Fibroblast of mammary gland (primary cell): ENCODE measurements around the gene PODNL1.

Source experiments
- DNase-seq: peaks from one replicate; pipeline ENCODE4 v3.0.0-alpha.2; 2010; ENCODE audit warnings: low read depth
- H3K4me3 ChIP-seq: 2 replicates; pipeline ENCODE4 v1.5.1; 2011; ENCODE audit warnings: low read depth, mild to moderate bottlenecking, low read length, moderate library complexity; ENCODE audit not compliant: control insufficient read depth
- CTCF ChIP-seq: conservative IDR thresholded peaks from 2 replicates; pipeline ENCODE4 v1.5.1; 2011; ENCODE audit warnings: low read depth, low read length, inconsistent platforms; ENCODE audit not compliant: control insufficient read depth, insufficient read depth

Gene PODNL1

DNA sequence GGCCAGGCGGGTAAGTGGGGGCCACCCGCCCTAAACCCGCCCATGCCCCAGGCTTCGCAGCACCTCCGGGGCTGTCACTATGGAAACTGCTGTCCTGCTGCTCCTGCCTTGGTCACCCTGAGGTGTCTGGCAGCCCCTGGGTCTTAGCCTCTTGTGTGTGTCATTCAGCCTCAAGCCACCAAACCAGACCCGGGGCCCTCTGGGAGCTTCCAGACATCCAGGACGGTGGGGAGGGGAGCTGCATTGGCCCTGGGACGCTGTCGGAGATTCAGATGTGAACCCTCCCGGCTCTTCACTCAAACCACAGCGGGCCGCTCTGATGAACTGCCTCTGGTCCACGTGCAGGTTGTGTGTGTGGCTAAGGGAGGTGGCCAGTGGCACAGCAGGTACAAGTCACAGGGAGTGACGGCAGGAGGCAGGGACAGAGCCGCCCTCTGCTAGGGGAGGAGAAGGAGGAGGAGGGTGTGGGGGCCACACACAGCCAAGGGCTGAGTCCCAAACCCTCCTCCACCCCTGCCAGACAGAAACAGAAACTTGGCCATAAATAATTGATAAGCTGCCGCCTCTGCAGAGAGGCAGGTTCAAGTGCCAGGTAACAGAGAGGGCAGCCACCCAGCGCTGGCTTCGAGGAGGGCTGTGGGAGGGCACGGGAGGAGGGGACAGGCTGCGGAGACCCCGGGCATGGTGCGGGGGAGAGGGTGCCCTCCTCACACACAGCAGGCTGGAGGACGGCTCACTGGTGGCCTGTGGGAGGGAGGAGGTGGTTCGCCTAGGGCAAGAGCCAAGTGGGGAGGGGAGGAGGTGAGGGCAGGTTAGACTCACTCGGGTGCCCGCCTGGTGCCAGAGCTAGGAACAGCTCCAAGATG, 53.3 kb downstream of the PODNL1 start:
- no peak for DNase-seq
- no peak overlapping the region for H3K4me3 ChIP-seq
- no peak for TF ChIP-seq CTCF

DNA sequence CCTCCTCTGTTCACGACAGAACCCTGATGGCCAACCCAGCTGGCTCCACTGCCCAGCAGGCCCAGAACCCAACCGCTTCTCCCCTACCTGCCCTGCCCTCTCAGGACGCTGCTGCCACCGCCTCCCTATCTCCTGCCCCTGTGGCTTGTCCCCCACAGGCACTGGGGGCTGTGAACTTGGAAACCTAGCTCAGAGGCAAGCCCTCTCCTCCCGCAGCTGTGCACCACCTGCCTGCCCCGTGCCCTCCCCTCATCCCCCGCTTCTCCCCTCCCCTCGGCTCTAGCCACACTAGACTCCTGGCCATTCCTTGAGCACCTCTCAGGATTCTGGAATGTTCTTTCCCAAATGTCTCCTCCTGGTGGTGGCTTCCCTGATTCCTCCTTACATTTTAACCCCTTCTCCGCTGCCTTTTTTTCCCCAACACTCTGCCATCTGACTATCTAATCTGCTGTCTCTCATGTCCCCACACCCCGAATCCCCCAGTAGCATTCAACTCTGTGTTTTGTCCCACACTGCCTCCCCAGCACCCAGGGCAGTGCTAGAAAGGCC, 54.6 kb downstream of the PODNL1 start:
- peak; percentile 31 for TF ChIP-seq CTCF
- no peak overlapping the region for H3K4me3 ChIP-seq
- DNase-seq = no peak

- no peak for TF ChIP-seq CTCF
- no peak for DNase-seq
- H3K4me3 ChIP-seq = no peak overlapping the region
These were observed 55.4 kb downstream of the PODNL1 start for GRCh38 chr19:13882836-13883235.

GRCh38 chr19:13882419-13882795, 55.8 kb downstream of the PODNL1 start:
- DNase-seq = no peak
- no peak for TF ChIP-seq CTCF
- no peak overlapping the region for H3K4me3 ChIP-seq

DNA sequence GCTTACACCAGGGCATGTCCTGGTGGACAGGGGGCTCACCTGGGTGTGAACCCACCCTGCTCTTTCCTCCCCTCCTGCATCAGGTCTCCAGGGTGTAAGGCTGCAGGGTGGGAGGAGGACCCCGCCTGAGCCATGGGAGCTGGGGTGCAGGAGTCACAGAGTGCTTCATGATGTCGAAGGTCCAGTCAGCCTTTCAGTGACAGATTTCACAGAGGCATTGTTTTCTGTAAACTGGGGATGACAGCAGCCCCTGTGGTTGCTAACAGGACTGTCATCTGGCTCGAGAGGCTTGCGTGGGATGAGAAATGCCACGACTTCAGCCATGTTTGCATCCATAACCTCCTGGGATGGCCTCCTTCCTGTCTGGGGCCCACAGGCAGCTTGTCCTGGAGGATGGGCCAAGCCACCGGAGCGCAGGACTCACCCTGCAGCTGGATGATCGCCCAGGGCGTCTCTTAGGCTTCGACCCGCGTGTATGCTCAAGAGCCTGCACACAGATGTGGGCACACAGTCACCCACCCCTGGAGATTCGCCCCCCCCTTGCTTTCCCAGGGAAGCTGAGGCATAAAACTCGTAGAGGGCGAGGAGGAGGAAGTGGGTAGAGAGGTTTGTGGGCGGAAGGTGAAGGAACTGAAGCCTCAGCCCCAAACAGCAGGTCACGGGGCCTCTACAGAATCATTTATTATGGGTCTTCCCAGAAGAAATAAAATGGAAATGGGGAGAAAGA, 56.4 kb downstream of the PODNL1 start:
- TF ChIP-seq CTCF = no peak
- DNase-seq = peak; percentile 38
- H3K4me3 ChIP-seq = no peak overlapping the region

- no peak for TF ChIP-seq CTCF
- no peak overlapping the region for H3K4me3 ChIP-seq
- no peak for DNase-seq
These were observed 56.9 kb downstream of the PODNL1 start for GRCh38 chr19:13881251-13881691.
